PFSK-1 (cell line): ENCODE data around the gene CAMSAP2.

ENCODE experiments used
- FOXP2 ChIP-seq: optimal IDR thresholded peaks from 2 replicates; pipeline ENCODE3; 2011; ENCODE audit warnings: borderline replicate concordance, control low read depth, inconsistent platforms; ENCODE audit not compliant: insufficient read depth; ENCODE audit errors: extremely low read length, extremely low read depth
- POLR2AphosphoS5 ChIP-seq: IDR thresholded peaks from 2 replicates; pipeline ENCODE4 v1.6.1; 2012; ENCODE audit warnings: low read depth, mild to moderate bottlenecking, control low read depth, low read length, moderate library complexity
- REST ChIP-seq, 2 experiments: IDR thresholded peaks; 2 replicates each; pipeline versions ENCODE4 v1.6.1 to v1.8.0; 2011 to 2012; ENCODE audit warnings: low read depth in 2 of 2, low read length in 2 of 2, control low read depth in 1 of 2, inconsistent platforms in 1 of 2, mild to moderate bottlenecking in 1 of 2, moderate library complexity in 1 of 2; ENCODE audit not compliant: insufficient read depth in 1 of 2
- SIN3A ChIP-seq: IDR thresholded peaks from 2 replicates; pipeline ENCODE4 v1.6.1; 2012; ENCODE audit warnings: mild to moderate bottlenecking, low read length, moderate library complexity, borderline replicate concordance; ENCODE audit not compliant: insufficient read depth
- TAF1 ChIP-seq: IDR thresholded peaks from 2 replicates; pipeline ENCODE4 v1.6.1; 2012; ENCODE audit warnings: low read length, control low read depth, borderline replicate concordance; ENCODE audit not compliant: insufficient read depth

CAMSAP2 gene

GRCh38 chr1:200873671-200874397 is 135.1 kb downstream of the CAMSAP2 start:
- TF ChIP-seq SIN3A, result no peak
- no peak for TF ChIP-seq TAF1
- no peak for TF ChIP-seq POLR2AphosphoS5
- no peak for TF ChIP-seq REST (IDR thresholded peaks at IDR 0.05; ENCODE audit: insufficient read depth in 1 of 2, low read depth in 2 of 2, low read length in 2 of 2)
- TF ChIP-seq FOXP2, result no peak

GRCh38 chr1:200874694-200875093 is 136.0 kb downstream of the CAMSAP2 start:
- TF ChIP-seq POLR2AphosphoS5 (no peak), REST (IDR thresholded peaks at IDR 0.05; ENCODE audit: insufficient read depth in 1 of 2, low read depth in 2 of 2, low read length in 2 of 2) (no peak), TAF1 (no peak), FOXP2 (no peak), SIN3A (no peak)

- TF ChIP-seq REST (IDR thresholded peaks at IDR 0.05; ENCODE audit: insufficient read depth in 1 of 2, low read depth in 2 of 2, low read length in 2 of 2) (no peak), TAF1 (no peak)
These were observed 136.7 kb downstream of the CAMSAP2 start for GRCh38 chr1:200875416-200875815.

GRCh38 chr1:200877010-200877409 is 138.3 kb downstream of the CAMSAP2 start:
- TF ChIP-seq FOXP2 (no peak), TAF1 (no peak), POLR2AphosphoS5 (no peak), SIN3A (no peak), REST (IDR thresholded peaks at IDR 0.05; ENCODE audit: insufficient read depth in 1 of 2, low read depth in 2 of 2, low read length in 2 of 2) (no peak)

GRCh38 chr1:200877839-200878551 is 139.3 kb downstream of the CAMSAP2 start:
- TF ChIP-seq FOXP2 (no peak), TAF1 (no peak), SIN3A (no peak), POLR2AphosphoS5 (no peak), REST (IDR thresholded peaks at IDR 0.05; ENCODE audit: insufficient read depth in 1 of 2, low read depth in 2 of 2, low read length in 2 of 2) (no peak)
